ENCODE measurements around the gene HES2.
"Not testable (repeated sequence)": the region's sequence is repeated elsewhere in the genome, so short reads cannot be mapped to it uniquely, and the experiment has no call there.

Gene HES2, protein sequence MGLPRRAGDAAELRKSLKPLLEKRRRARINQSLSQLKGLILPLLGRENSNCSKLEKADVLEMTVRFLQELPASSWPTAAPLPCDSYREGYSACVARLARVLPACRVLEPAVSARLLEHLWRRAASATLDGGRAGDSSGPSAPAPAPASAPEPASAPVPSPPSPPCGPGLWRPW

DNA sequence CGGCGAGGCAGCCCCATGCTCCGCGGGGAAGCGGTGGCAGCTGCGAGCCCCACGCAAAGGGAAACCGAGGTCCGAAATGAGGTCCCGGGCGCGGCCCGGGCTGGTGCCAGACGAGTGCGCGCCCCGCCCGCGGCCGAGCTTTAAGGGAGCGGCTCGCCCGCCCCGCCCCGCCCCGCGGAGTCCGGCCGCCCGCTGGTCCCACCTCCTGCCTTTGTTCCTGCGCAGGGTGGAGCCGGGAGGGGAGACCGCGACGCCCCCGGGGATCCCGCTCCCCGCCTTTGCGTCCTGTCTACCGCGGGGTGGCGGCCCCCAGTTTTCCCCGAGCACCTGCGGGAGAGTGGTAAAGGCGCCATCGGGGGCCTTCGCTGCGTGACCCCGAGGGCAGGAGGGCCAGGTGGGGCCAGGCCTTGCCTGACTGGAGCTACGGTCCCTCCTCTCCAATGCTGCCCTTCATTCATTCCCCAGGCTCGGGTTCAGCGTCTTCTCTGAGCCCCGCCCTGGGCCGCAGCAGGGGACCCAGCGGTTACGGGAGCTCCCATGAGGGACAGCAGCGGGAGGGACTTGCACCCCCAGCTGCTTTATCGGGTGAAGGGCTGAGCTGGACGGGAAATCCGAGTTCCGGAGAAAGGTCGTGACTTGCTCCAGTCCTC is at the start of gene HES2:
Gene HES2, minus strand, starts transcription at position 116 of the 650 bp plus-strand sequence. Its CDS starts 99 bp downstream, at position 17.
- no peak for DNase-seq

GRCh38 chr1:6468729-6469461 is 49.2 kb upstream of the HES2 start:
- DNase-seq, result no peak

DNA sequence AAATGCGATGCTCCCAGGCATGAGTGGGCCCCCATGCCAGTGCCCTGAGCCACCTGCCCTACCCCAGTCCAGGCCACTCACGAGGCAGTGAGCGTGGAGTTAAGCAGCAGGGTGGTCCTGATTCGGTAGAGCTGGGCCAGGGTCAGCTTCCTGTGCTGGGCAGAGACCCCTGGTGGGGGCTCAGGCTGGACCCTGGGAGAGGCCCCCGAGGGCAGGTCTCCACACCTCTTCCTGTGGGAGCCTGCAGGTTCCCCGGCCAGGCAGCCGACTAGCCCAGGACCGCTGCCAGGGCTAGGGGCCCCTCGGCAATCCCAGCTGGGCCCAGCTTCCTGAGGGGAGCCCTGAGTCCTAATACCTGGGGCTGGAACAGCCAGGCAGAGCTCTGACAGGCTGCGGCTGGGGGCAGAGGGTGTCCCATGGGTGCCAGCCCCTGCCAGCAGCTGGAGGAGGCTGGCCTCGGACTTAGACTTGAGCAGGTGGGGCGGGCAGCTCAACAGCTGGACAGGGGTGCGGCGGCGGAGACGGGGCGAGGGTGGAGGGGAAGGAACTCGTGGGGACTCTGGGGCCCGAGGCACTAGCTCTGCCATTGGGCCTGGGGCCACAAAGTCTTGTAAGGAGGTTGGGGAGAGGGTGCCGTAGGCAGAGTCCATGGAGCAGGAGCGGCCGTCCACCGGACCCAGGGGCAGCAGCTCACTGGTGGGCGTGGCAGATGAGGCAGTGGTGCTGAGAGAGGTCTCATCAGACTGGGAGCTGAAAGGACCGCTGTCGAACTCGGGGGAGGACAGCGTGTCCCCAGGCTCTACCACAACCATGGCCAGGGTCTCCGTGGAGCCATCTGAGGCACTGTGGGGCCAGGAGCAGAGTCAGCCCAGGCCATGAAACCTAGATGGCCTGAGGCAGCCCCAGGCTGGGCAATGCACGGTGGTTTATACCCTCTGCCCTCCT is 48.3 kb upstream of the HES2 start:
- DNase-seq, result no peak

DNA sequence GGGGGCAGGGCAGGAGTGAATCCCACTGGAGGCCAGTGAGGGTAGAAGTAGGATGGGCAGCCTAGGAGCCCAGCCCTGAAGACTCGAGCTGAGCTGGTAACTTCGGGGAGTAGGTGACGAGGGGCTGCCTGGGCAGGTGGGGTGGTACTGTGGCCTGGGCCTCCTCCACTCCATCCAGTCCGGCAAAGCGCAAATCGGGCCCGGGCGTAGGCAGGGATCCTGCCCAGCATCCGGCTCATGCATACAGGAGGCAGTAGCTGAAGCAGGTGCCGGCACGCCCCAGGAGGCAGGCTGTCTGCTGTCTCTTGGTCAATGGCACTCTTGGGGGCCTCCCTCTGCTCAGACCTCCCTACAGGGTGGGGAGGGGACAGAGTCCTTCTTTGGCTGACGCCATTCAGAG is 47.5 kb upstream of the HES2 start:
- peak; percentile 84 for DNase-seq

DNA sequence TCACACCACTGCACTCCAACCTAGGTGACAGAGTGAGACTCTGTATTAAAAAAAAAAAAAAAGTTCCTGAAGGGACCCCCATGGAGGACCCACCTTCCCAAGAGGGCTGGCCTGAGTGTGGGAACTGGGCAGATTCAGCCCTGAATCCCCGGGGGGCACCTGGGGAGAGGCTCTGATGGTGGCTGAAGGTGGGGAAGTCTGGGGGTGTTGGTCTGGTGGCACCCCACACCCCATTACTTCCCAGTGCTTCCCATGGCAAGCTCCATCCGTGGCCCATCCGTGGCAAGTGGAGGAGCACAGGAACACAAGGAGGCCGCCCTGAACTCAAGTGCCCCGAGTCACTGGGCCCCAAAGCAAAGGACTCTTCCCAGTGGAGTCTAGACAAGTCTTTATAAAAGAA is 47.0 kb upstream of the HES2 start:
- DNase-seq, result no peak

GRCh38 chr1:6466023-6466422 is 46.3 kb upstream of the HES2 start, which contains the start of gene TNFRSF25:
TNFRSF25 (minus strand) TSS chr1:6466173; CDS start chr1:6466107, 66 bp downstream.
- no peak for DNase-seq

DNA sequence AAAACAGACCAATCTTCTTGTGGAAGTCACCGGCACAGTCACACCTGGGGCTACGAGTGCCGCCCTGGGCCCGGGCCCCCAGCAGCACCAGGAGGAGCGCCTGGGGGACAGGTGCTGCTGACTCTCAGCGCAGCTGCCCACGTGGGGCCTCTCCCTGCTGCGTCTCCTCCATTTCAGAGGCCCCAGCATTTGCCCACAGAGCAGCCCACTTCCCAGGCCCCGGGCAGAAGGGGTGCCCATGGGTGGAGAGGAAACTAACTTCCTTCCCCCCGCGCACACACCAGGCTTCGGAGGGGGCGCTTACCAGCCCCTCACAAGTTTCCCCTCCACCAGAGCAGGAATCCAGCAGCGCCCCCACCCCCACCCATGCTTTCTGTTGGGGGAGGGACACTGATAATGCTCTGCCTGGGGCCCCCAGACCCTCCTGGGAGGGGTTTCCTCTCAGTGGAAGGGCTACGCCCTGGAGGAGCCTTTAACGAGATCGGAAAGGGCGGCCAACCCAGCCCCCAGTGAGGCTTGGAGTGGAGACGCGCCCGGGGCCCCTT is 45.8 kb upstream of the HES2 start:
- no peak for DNase-seq

DNA sequence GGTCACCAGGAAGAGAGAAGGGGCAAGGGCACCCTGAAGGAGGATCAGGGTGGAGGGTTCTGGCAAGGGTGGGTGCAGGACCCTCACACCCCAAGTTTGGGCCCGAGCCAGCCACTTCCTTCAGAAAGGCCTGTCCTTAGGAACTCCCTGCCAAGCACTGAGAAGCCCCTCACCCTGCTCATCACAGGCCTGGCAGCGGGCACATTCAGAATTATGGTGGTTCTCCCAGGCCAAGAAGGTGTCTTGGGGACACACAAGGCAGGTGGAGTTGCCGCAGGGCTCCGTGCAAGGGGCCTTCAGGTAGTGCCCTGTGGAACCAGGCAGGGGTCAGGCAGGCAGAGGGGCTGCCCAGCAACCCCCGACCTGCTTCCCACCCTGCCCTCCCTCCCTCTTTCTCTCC is 45.2 kb upstream of the HES2 start:
- DNase-seq, result no peak

DNA sequence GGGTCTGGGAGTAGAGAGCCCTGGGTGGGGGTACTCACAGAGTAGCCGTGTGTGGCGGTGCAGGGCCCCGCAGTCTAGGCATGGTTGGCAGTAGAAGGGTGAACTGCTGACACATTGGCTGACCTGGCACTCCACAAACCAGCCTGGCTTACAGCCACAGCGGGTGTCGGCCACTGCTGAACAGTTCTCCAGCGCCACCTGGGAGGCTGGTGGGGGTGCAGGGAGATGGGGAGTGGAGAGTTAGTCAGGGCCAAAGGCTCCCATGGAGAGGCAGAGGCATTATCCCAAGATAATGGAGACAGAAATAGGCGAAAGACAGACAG is 44.8 kb upstream of the HES2 start:
- no peak for DNase-seq

DNA sequence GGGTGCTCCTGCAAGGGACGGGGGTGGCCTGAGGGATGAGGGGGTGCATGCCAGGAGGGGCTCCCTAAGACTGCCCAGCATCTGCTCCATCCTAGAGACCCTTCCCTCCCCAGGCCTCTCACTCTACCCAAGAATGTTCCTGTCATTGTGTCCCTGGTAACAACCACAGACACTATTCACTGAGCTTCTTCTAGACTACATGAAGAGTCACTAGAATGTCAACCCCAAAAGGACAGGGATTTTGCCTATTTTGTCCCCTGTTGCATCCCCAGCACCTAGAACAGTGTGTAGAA is 43.3 kb upstream of the HES2 start:
- DNase-seq, result no peak

GRCh38 chr1:6462412-6463119 is 42.8 kb upstream of the HES2 start:
- no peak for DNase-seq

DNA sequence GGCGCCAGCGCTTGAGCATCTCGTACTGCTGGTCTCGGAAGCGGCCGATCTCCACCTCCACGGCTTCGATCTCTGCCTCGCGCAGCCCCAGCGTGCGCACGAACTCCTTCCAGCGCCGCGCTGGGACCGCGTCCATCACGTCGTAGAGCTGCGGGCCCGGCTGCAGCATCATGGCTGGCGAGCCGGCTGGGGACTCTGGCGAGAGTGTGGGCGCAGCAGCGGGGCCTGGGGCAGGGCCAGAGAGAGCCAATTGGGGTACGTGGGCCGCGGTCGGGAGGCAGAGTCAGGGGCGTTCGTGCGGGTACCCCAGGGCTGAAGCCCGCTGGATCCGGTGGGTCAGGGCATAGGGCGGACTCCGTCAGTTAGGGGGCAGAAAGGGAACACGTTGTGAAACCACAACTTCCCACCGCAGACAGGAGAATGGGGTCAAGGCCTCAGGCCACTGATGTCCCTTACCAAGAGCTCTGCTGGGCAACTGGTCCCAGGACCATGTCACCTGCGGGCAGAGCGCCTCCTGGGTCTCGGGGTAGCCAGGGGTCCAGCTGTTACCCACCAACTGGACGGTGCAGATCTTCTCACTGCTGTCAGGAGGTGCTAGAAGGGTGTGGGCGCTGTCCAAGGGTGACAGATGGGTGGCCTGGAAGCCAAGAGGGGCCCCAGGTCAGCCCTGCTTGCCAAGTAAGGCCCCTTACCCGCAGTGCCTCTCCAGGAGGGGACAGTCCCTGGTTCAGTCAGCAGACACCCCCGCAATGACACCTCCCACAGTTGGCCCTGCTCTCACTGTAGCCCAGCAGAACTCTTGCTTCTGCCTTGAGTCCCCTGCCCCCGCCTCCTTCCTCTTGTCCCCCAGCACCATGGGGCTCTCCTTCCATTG is 42.1 kb upstream of the HES2 start:
- no peak for DNase-seq

DNA sequence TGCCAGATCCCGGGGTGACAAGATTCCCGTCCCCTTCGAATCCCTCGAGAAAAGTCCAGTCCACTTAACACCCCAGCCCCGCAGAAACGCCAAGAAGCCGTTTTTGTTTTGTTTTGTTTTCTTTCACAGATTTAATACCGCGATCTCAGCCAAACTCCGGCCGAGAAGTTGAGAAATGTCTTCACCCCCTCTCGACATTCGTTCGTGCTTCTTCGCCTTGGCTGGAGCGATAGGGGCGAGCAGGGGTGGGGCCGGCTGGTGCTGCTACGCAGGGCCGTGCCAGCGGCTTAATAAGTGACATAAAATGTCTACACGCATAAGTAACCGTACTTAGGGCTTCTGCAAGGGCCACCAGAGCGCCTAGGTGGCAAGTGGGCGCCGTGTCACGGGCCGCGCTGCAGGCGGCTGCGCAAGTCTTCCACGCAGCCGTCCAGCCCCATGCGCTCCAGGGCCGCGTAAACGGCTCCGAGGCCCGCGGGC is 41.4 kb upstream of the HES2 start:
- no peak for DNase-seq

GRCh38 chr1:6460301-6461050 is 40.8 kb upstream of the HES2 start:
- no peak for DNase-seq

DNA sequence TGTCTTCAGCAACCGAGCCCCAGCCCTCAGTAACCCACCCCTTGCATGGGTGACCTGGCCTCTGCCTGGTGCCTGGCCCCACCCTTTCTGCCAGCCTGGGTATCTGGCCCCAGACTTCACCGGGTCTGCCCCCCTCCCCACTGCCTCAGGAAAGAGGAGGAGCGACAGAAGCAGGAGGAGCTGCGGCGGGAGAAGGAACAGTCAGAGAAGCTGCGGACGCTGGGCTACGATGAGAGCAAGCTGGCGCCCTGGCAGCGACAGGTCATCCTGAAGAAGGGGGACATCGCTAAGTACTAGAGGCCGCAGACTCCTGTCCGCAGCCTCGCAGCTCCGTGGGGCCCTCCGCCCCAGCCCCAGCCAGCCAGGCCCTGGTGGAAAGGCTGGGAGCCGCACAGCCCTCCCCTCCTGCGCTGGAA is 40.1 kb upstream of the HES2 start:
- DNase-seq, result no peak

GRCh38 chr1:6456800-6457466 is 37.2 kb upstream of the HES2 start:
- DNase-seq, result no peak

DNA sequence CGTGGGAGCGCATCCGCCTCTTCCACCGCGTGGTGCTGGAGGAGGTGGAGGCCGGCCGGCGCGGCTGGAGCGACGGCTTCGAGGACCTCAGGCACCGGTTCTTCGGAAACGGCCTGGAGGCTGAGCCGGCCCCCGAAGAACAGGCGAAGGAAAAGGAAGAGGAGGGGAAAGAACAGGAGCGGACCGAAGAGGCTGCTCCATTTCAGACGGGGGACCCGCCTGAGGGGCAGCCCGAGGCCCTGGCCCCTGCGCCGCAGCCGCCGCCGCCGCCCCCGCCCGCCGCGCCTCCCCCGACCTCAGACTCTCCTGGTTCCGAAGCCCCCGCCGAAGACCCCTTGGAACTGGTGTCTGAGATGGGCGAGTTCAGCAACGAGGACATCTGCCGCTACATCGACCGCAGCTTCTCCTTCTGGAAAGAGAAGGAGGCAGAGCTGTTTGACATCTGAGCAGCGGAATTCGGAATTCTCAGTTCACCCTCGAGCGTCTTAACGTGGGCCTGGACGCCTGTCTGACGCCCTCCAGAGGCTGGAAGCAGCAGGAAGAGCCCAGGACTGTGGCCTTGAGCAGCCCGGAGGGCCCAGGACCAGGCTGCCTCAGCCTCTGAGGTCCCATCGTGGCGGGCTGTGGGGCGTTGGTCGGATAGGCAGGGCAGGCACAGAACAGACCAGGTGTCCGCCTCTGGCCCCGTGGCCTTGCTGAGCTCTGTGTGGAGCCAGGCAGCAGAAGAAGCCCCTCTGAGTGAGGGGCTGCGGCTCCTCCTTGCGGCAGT is 36.2 kb upstream of the HES2 start:
- DNase-seq, result not testable (repeated sequence)

GRCh38 chr1:6454856-6455751 is 35.4 kb upstream of the HES2 start:
- no peak for DNase-seq

Measured in COR-L47 (cell line).